ENCODE data around the gene TLR3. TPM values are rescaled to one million over a fixed set of nuclear protein-coding genes. Genes with fewer than 3 reads are reported as not detected.

TLR3 gene
- total and polyA plus RNA-seq, 12 donors: 1.3 to 27.2 (median 12.8) TPM

DNA sequence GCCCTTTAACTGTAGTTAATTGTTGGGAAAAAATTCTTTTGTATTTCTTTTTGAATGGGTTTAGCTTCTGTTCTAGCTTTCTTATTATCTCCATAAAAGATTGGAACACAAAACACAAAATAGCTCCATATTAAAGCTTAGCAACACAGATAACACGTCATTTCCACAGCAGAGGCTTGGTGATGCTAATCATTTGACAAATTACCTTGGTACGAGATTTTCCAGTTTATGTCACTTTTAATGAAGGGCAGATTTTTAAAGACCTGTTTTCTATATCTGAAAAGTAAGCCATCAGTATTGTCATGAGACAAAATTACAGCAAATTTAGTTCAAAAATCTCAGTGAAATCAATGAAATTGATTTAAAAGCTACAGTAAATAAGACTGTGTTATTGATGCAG, 63.0 kb downstream of the TLR3 start:
- Histone ChIP-seq H3K4me1 (replicated peaks in 1 of 2) (no peaks in the 10 kb centered on the region), H3K9me3 (replicated peaks in 1 of 3) (no peaks in the 10 kb centered on the region), H3K27ac (no peak overlapping the region), H3K27me3 (no peaks in the 10 kb centered on the region), H3K4me3 (no peak overlapping the region), H3K36me3 (replicated peaks in 1 of 2) (no peaks in the 10 kb centered on the region)
- DNase-seq: no peak
- no peak for TF ChIP-seq POLR2A (IDR thresholded peaks at IDR 0.05)
- TF ChIP-seq, protein P1, sequence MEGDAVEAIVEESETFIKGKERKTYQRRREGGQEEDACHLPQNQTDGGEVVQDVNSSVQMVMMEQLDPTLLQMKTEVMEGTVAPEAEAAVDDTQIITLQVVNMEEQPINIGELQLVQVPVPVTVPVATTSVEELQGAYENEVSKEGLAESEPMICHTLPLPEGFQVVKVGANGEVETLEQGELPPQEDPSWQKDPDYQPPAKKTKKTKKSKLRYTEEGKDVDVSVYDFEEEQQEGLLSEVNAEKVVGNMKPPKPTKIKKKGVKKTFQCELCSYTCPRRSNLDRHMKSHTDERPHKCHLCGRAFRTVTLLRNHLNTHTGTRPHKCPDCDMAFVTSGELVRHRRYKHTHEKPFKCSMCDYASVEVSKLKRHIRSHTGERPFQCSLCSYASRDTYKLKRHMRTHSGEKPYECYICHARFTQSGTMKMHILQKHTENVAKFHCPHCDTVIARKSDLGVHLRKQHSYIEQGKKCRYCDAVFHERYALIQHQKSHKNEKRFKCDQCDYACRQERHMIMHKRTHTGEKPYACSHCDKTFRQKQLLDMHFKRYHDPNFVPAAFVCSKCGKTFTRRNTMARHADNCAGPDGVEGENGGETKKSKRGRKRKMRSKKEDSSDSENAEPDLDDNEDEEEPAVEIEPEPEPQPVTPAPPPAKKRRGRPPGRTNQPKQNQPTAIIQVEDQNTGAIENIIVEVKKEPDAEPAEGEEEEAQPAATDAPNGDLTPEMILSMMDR (IDR thresholded peaks at IDR 0.05): no peak
- intact Hi-C loops (cut with DNase I): loop anchor here in 1 of 2 donors (10.0 kb wide), 1 partner anchor 57 kb away; no protein-coding TSS in a partner anchor
- WGBS, 4 donors: 73 to 90% (median 84%) methylated on average over 2 of the region's 2 CpGs

- intact Hi-C loops (cut with DNase I): loop anchor here in 1 of 2 donors (10.0 kb wide), 1 partner anchor 58 kb away; no protein-coding TSS in a partner anchor
- DNase-seq: peak in 1 of 7 donors; percentile 12
- no peaks in the 10 kb centered on the region for H3K4me1 ChIP-seq (replicated peaks in 1 of 2)
- H3K27ac ChIP-seq: no peak overlapping the region
- TF ChIP-seq, protein P1 (IDR thresholded peaks at IDR 0.05): no peak
- no peak for TF ChIP-seq POLR2A (IDR thresholded peaks at IDR 0.05)
- no peaks in the 10 kb centered on the region for H3K36me3 ChIP-seq (replicated peaks in 1 of 2)
- H3K4me3 ChIP-seq: no peak overlapping the region
- WGBS, 4 donors: 30 to 47% (median 38%) methylated on average over 4 of the region's 4 CpGs
- no peaks in the 10 kb centered on the region for H3K27me3 ChIP-seq
- H3K9me3 ChIP-seq (replicated peaks in 1 of 3): no peaks in the 10 kb centered on the region
These were observed 63.8 kb downstream of the TLR3 start for GRCh38 chr4:186132577-186133242.

- H3K4me3 ChIP-seq: no peak overlapping the region
- intact Hi-C loops (cut with DNase I): loop anchor here in 1 of 2 donors (10.0 kb wide), 1 partner anchor 59 kb away; no protein-coding TSS in a partner anchor
- peak in 2 of 7 donors; percentile 26 to 41 for DNase-seq
- no peaks in the 10 kb centered on the region for H3K4me1 ChIP-seq (replicated peaks in 1 of 2)
- H3K9me3 ChIP-seq (replicated peaks in 1 of 3): no peaks in the 10 kb centered on the region
- H3K27ac ChIP-seq: no peak overlapping the region
- WGBS, 4 donors: 74 to 90% (median 82%) methylated on average over 3 of the region's 3 CpGs
- TF ChIP-seq POLR2A (IDR thresholded peaks at IDR 0.05): no peak
- TF ChIP-seq, protein P1 (IDR thresholded peaks at IDR 0.05): no peak
- H3K27me3 ChIP-seq: no peaks in the 10 kb centered on the region
- no peaks in the 10 kb centered on the region for H3K36me3 ChIP-seq (replicated peaks in 1 of 2)
These were observed 65.3 kb downstream of the TLR3 start for GRCh38 chr4:186134257-186134656.

- DNase-seq: no peak
- no peak for TF ChIP-seq POLR2A (IDR thresholded peaks at IDR 0.05)
- TF ChIP-seq, protein P1 (IDR thresholded peaks at IDR 0.05): no peak
- intact Hi-C loops (cut with DNase I): loop anchor here (5.0 to 10.0 kb wide), 2 partner anchors 60 to 63 kb away; no protein-coding TSS in a partner anchor
- Histone ChIP-seq H3K36me3 (replicated peaks in 1 of 2) (no peaks in the 10 kb centered on the region), H3K27ac (no peak overlapping the region), H3K9me3 (replicated peaks in 1 of 3) (no peaks in the 10 kb centered on the region), H3K4me1 (replicated peaks in 1 of 2) (no peaks in the 10 kb centered on the region), H3K27me3 (no peaks in the 10 kb centered on the region), H3K4me3 (no peak overlapping the region)
- 89 to 96% (median 90%) methylated on average over 11 of the region's 11 CpGs for WGBS, 4 donors
These were observed 65.9 kb downstream of the TLR3 start for GRCh38 chr4:186134861-186135260.

Data from adrenal gland (tissue), 12 donors.